AG04450 (cell line): ENCODE data around the gene UVSSA. TPM values are rescaled to one million over a fixed set of nuclear protein-coding genes. Genes with fewer than 3 reads are reported as not detected.

Experiments
- CTCF ChIA-PET: fragments of 300-600, 350-600 bp; formaldehyde crosslinking; extraction: SDS; loops from one replicate; lab custom pipeline; 2022; ENCODE audit warnings: antibody characterized with exemption, inconsistent platforms; lab: Charles Lee
- POLR2A ChIA-PET: fragments of 350-600 bp; formaldehyde crosslinking; extraction: SDS; loops from one replicate; lab custom pipeline; 2021; ENCODE audit warnings: antibody characterized with exemption, inconsistent platforms; lab: Yijun Ruan, JAX
- DNase-seq: peaks from one replicate; pipeline ENCODE4 v3.0.0-alpha.2; 2011; ENCODE audit warnings: low read depth, low spot score
- H3K27ac ChIP-seq: one replicate; pipeline ENCODE4 v1.5.1; 2012; ENCODE audit warnings: low read depth, low read length, control low read depth
- H3K27me3 ChIP-seq: one replicate; pipeline ENCODE4 v1.6.0; 2012; ENCODE audit warnings: low read length; ENCODE audit not compliant: control insufficient read depth, insufficient read depth
- H3K4me3 ChIP-seq: 2 replicates; pipeline ENCODE4 v1.5.1; 2011; ENCODE audit warnings: mild to moderate bottlenecking, low read depth, low read length, control low read depth
- H3K9me3 ChIP-seq: 2 replicates; pipeline ENCODE4 v1.5.1; 2012; ENCODE audit warnings: low read length; ENCODE audit not compliant: control insufficient read depth, insufficient read depth
- polyA plus RNA-seq: library from polyadenylated mRNA; depleted of rRNA; stranded (reverse); fragments of >200 nt; gene quantifications from 2 replicates; pipeline ENCODE4 v1.2.3, GENCODE V29; 2011
- TF ChIP-seq, protein P1 (sequence below): IDR thresholded peaks from 2 replicates; pipeline ENCODE4 v1.5.1; 2011; ENCODE audit warnings: low read depth, low read length, control low read depth, inconsistent platforms

The UVSSA gene
- polyA plus RNA-seq, 1 experiment, result 4.9 TPM

DNA sequence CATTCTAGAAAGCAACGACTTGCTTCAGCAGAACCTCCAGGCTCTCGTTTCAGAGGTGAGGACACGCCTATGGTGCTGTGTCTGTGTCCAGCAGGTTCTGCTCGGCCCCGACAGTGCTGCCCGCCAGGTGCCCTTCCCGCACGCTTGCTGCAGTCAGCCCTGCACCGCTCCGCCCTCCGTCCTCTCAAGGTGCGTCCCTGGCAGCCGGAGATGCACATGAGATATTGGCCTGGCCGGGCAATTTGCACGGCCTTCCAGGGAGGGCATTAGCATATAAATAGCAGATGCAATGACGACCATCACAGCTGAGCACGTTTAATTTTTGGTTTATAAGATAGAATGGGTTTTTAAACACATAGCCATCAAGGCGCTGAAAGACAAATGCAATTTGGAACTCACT is 14.4 kb downstream of the UVSSA start:
- no peak for DNase-seq
- Histone ChIP-seq H3K27ac (no peak overlapping the region), H3K27me3 (no peaks in the 10 kb centered on the region), H3K4me3 (no peak overlapping the region), H3K9me3 (peaks cover 3% of the 10 kb centered on the region; the same call in 1 of the 2 replicates)
- ChIA-PET CTCF (no interaction called here), POLR2A (interaction anchor here (1.1 kb wide), 1 partner anchor 12 kb away, joined by 3 read pairs; no protein-coding TSS in a partner anchor)
- TF ChIP-seq, protein P1, sequence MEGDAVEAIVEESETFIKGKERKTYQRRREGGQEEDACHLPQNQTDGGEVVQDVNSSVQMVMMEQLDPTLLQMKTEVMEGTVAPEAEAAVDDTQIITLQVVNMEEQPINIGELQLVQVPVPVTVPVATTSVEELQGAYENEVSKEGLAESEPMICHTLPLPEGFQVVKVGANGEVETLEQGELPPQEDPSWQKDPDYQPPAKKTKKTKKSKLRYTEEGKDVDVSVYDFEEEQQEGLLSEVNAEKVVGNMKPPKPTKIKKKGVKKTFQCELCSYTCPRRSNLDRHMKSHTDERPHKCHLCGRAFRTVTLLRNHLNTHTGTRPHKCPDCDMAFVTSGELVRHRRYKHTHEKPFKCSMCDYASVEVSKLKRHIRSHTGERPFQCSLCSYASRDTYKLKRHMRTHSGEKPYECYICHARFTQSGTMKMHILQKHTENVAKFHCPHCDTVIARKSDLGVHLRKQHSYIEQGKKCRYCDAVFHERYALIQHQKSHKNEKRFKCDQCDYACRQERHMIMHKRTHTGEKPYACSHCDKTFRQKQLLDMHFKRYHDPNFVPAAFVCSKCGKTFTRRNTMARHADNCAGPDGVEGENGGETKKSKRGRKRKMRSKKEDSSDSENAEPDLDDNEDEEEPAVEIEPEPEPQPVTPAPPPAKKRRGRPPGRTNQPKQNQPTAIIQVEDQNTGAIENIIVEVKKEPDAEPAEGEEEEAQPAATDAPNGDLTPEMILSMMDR, result no peak

DNA sequence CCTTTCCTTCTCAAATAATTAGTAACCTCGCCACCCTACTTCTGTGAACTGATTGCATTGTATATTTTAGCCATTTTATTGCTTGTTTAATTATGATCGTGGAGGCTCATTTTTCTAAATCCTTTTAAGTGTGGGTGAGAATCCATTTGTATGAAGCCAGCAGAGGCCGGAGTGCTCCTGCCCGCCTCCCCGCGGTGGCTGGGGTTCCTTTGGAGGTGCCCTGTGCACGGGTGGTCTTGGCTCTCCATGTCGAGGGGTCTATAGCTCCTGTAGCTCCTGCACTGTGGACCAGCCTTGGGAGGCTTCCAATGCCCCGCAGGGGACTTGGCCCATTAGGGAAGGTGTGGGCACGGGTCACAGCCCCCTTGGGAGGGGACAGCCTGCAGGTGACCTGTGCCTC is 15.0 kb downstream of the UVSSA start:
- TF ChIP-seq, protein P1, result no peak
- POLR2A ChIA-PET, result no interaction called here
- no peak overlapping the region for H3K4me3 ChIP-seq
- CTCF ChIA-PET, result no interaction called here
- H3K9me3 ChIP-seq, result peaks cover 3% of the 10 kb centered on the region; the same call in 1 of the 2 replicates
- no peaks in the 10 kb centered on the region for H3K27me3 ChIP-seq
- H3K27ac ChIP-seq, result no peak overlapping the region
- DNase-seq, result no peak

DNA sequence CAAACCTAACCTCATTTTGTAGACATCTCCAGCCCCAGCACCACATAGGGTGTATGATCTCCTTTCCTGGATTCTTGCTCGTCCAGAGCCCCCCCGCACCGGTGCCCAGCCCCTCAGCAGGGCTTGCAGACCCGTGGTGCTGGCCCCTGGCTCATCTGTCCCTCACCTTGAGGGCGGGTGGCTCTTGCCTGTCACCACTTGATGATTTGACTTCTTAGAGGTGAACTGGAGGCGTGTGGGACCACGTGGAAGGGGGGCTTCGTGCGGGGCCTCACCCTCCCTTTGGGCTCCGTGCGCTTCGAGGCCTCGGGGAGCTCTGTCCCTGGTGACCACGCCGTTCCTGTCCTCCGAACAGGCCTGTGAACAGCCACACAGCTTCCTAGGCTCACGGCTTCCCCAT is 15.5 kb downstream of the UVSSA start:
- TF ChIP-seq, protein P1, result no peak
- H3K9me3 ChIP-seq, result peaks cover 3% of the 10 kb centered on the region; the same call in 1 of the 2 replicates
- no peak overlapping the region for H3K4me3 ChIP-seq
- ChIA-PET POLR2A (no interaction called here), CTCF (no interaction called here)
- no peak overlapping the region for H3K27ac ChIP-seq
- no peaks in the 10 kb centered on the region for H3K27me3 ChIP-seq
- DNase-seq, result no peak

DNA sequence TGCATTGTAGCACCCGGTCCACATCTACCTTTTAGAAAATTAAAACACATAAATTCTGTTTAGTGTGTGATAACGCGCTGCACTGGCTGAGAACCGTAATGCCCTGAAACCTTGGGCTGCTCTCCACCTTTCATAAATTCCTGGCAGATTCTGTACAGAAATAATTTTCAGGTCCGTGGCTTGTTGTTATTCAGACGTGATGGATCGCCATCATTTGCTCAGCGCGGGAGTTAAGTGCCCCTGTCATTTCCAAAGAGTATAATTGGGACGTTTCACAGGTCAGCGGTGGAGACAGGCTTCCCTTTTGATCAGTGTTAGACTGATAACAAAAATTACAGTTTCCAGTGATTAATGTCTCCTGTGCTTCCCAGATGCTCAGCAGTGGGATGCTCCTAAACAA is 16.5 kb downstream of the UVSSA start:
- CTCF ChIA-PET, result no interaction called here
- Histone ChIP-seq H3K27me3 (no peaks in the 10 kb centered on the region), H3K9me3 (peaks cover 3% of the 10 kb centered on the region; the same call in 1 of the 2 replicates), H3K4me3 (no peak overlapping the region), H3K27ac (no peak overlapping the region)
- TF ChIP-seq, protein P1, result no peak
- POLR2A ChIA-PET, result no interaction called here
- DNase-seq, result no peak

DNA sequence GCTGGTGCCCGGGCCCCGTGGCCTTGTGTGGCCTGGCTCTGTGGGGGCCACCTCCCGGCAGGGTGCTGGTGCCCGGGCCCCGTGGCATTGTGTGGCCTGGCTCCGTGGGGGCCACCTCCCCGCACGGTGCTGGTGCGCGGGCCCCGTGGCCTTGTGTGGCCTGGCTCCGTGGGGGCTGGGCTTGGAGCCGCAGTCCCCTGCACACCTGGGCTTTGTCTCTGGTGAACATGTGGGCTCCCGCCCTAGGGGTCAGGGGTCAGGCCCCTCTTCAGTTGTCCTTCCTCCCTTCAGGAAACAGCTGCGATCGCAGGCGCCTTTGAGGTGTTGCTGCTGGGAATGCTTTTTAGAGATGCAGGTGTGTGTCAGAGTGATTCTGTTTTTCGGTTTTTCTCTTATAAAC is 17.2 kb downstream of the UVSSA start:
- no peak for DNase-seq
- ChIA-PET POLR2A (no interaction called here), CTCF (interaction anchor here (1.4 kb wide), 1 partner anchor 8 kb away, joined by 5 read pairs; no protein-coding TSS in a partner anchor)
- TF ChIP-seq, protein P1, result no peak
- Histone ChIP-seq H3K9me3 (peaks cover 3% of the 10 kb centered on the region; the same call in 1 of the 2 replicates), H3K27ac (no peak overlapping the region), H3K27me3 (no peaks in the 10 kb centered on the region), H3K4me3 (no peak overlapping the region)
